ENCODE measurements around the gene COL28A1. TPM values are rescaled to one million over a fixed set of nuclear protein-coding genes. Genes with fewer than 3 reads are reported as not detected.

The COL28A1 gene
- total RNA-seq, 1 donor from 2014 or later: 2.0 TPM

DNA sequence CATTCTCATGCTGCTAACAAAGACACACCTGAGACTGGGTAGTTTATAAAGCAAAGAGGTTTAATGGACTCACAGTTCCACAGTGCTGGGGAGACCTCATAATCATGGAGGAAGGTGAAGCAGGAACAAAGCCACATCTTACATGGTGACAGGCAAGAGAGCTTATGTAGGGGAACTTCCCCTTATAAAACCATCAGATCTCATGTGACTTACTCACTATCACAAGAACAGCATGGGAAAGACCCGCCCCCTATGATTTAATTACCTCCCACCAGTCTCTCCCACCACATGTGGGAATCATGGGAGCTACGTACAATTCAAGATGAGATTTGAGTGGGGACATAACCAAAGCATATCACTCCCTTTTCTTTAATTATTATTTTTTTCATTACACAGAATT, 16.6 kb downstream of the COL28A1 start:
- H3K27ac ChIP-seq: no peak overlapping the region
- no peak for TF ChIP-seq CTCF (IDR thresholded peaks at IDR 0.05)
- DNase-seq (no peak), ATAC-seq (no peak)
- H3K36me3 ChIP-seq: no peaks in the 10 kb centered on the region
- no peaks in the 10 kb centered on the region for H3K4me1 ChIP-seq
- H3K27me3 ChIP-seq (ENCODE audit: low read depth): no peaks in the 10 kb centered on the region
- no peak overlapping the region for H3K4me3 ChIP-seq
- no peaks in the 10 kb centered on the region for H3K9me3 ChIP-seq
- intact Hi-C loops (cut with DNase I): no loop called here

DNA sequence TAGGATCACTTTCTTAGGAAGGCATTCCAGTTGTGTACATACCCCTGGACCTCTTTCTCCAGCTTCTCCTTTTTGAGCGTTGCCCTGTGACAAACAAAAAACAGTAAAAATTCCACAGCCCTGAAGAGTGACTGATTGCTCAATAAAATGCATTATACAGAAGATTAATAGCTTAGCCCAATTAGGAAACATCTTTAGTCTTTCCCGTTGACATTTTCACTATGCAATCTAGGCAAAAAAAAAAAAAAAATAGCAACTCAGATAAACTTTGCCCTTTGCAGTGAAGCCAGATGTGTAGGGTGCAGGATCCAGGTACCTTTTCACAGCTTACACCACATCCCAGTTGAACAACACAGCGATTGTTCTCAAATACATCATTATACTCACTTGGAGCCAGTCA, 17.9 kb downstream of the COL28A1 start:
- Histone ChIP-seq H3K36me3 (no peaks in the 10 kb centered on the region), H3K27ac (no peak overlapping the region), H3K27me3 (ENCODE audit: low read depth) (no peaks in the 10 kb centered on the region), H3K4me3 (no peak overlapping the region), H3K4me1 (no peaks in the 10 kb centered on the region), H3K9me3 (no peaks in the 10 kb centered on the region)
- no peak for DNase-seq
- ATAC-seq: no peak
- no peak for TF ChIP-seq CTCF (IDR thresholded peaks at IDR 0.05)
- intact Hi-C loops (cut with DNase I): no loop called here

GRCh38 chr7:7516662-7517061, 19.0 kb downstream of the COL28A1 start:
- H3K9me3 ChIP-seq: no peaks in the 10 kb centered on the region
- no peaks in the 10 kb centered on the region for H3K4me1 ChIP-seq
- ATAC-seq (no peak), DNase-seq (no peak)
- TF ChIP-seq CTCF (IDR thresholded peaks at IDR 0.05): no peak
- no peaks in the 10 kb centered on the region for H3K36me3 ChIP-seq
- no peak overlapping the region for H3K4me3 ChIP-seq
- no peak overlapping the region for H3K27ac ChIP-seq
- H3K27me3 ChIP-seq (ENCODE audit: low read depth): no peaks in the 10 kb centered on the region
- intact Hi-C loops (cut with DNase I): no loop called here

DNA sequence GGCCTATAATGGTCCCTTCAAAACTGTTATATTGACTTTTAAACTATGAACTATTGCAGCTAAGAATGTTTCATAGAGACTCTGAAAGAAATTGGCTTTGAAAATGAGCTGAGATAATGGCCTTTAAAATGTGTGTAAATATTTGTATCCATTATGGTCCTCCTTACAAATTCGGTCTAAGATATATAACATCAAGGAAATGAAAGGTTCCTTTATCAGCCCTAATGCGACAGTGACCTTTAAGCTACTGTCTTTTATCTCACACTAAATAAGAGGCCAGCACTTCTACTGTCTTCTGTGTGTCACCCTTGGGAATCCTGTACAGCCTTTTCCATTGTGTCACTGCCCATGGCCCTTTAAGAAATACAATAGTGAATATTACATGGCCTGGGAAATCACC, 19.5 kb downstream of the COL28A1 start:
- no peaks in the 10 kb centered on the region for H3K36me3 ChIP-seq
- no peak overlapping the region for H3K4me3 ChIP-seq
- no peaks in the 10 kb centered on the region for H3K9me3 ChIP-seq
- no peak for ATAC-seq
- no peaks in the 10 kb centered on the region for H3K4me1 ChIP-seq
- intact Hi-C loops (cut with DNase I): no loop called here
- H3K27me3 ChIP-seq (ENCODE audit: low read depth): no peaks in the 10 kb centered on the region
- no peak for DNase-seq
- H3K27ac ChIP-seq: no peak overlapping the region
- TF ChIP-seq CTCF (IDR thresholded peaks at IDR 0.05): no peak

DNA sequence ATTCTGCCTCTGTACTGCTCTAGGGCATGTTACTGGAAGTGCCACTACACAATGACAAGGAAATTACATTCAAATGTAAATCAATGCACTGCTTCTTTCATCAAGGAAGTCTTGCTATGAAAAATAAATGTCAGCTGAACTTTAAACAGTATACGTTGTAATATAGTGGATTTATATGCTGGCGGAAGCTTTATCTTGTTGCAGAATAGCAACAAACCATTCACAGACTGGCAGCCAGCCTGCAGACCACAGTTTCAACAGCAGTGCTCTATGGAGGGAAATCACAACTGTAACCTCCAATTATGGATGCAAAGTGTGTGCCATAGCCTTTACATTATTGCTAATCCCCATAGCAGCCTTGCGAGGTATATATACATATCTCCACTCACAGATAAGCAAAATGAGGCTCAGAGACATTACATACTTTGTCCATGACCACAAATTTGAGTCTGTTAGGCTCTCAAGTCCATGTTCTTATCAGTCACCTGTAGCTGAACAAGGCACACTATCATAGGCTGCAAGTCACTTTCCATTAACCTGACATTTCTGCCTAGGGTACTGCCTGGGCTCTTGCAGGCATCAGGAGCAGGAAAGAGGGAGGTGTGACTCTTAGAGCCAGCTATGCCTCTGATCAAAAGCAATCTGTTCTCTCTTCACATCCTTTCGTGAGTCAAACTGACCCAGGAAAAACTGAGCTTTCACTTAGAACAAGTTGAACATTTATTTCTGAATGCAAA, 22.6 kb downstream of the COL28A1 start:
- no peak overlapping the region for H3K27ac ChIP-seq
- no peaks in the 10 kb centered on the region for H3K9me3 ChIP-seq
- ATAC-seq: no peak
- H3K27me3 ChIP-seq (ENCODE audit: low read depth): no peaks in the 10 kb centered on the region
- intact Hi-C loops (cut with DNase I): no loop called here
- H3K4me3 ChIP-seq: no peak overlapping the region
- TF ChIP-seq CTCF (IDR thresholded peaks at IDR 0.05): no peak
- no peaks in the 10 kb centered on the region for H3K4me1 ChIP-seq
- no peaks in the 10 kb centered on the region for H3K36me3 ChIP-seq
- DNase-seq: no peak

Measured in lower lobe of right lung (tissue), 2 donors.